H1 (cell line): ENCODE results near the gene CAPN8. TPM values are rescaled to one million over a fixed set of nuclear protein-coding genes. Genes with fewer than 3 reads are reported as not detected.

Experiments used
- CTCF ChIA-PET: fragments of 300-600 bp; sonication (Branson Sonifier 250); formaldehyde crosslinking; loops from one replicate; lab custom pipeline; 2021; ENCODE audit not compliant: partially characterized antibody; lab: Charles Lee
- POLR2A ChIA-PET: fragments of 300-600 bp; sonication (Branson Sonifier 250); formaldehyde crosslinking; loops from one replicate; lab custom pipeline; 2021; ENCODE audit warnings: inconsistent platforms; ENCODE audit not compliant: partially characterized antibody; lab: Charles Lee
- DNase-seq, 2 experiments: peaks; one replicate each; pipeline versions ENCODE4 v3.0.0 to v3.0.0-alpha.2; 2010 to 2022; ENCODE audit warnings: low spot score in 2 of 2, low read depth in 1 of 2, mixed read lengths in 1 of 2
- FAIRE-seq: peaks from 2 replicates; lab custom pipeline; 2011; peaks lifted over from hg19 to GRCh38; lab: Jason Lieb, UNC
- H2AFZ ChIP-seq: 2 replicates; pipeline ENCODE4 v1.8.1; 2012; ENCODE audit warnings: low read length, inconsistent platforms
- H2AK5ac ChIP-seq: 2 replicates; pipeline ENCODE4 v1.6.1; 2013; ENCODE audit warnings: low read depth, low read length
- H2BK120ac ChIP-seq: replicated peaks from 2 replicates; pipeline ENCODE3; 2013; ENCODE audit warnings: low read depth, low read length, inconsistent platforms
- H2BK12ac ChIP-seq: 2 replicates; pipeline ENCODE4 v1.6.1; 2013; ENCODE audit warnings: low read depth, low read length
- H2BK15ac ChIP-seq: 2 replicates; pipeline ENCODE4 v1.6.1; 2013; ENCODE audit warnings: low read length
- H2BK20ac ChIP-seq: 2 replicates; pipeline ENCODE4 v1.6.1; 2013; ENCODE audit warnings: low read length
- H2BK5ac ChIP-seq: 2 replicates; pipeline ENCODE4 v1.6.1; 2013; ENCODE audit warnings: low read depth, low read length
- H3K14ac ChIP-seq: 2 replicates; pipeline ENCODE4 v1.6.1; 2013; ENCODE audit warnings: inconsistent platforms; ENCODE audit not compliant: insufficient read length
- H3K18ac ChIP-seq: 2 replicates; pipeline ENCODE4 v1.6.1; 2013; ENCODE audit warnings: low read length; ENCODE audit errors: extremely low read depth
- H3K23ac ChIP-seq: 2 replicates; pipeline ENCODE4 v1.6.1; 2013; ENCODE audit warnings: inconsistent platforms; ENCODE audit not compliant: insufficient read length
- H3K23me2 ChIP-seq: 2 replicates; pipeline ENCODE4 v1.6.1; 2013; ENCODE audit warnings: low read depth, low read length
- H3K27ac ChIP-seq: 2 replicates; pipeline ENCODE4 v1.6.1; 2011; ENCODE audit warnings: low read depth, low read length, inconsistent platforms
- H3K27me3 ChIP-seq, 4 experiments: replicated peaks in 1 of 4; 1 replicate in 1 of 4; 2 replicates in 3 of 4; pipeline versions ENCODE4 v1.6.1 to v1.8.1; 2011 to 2013; ENCODE audit warnings: low read length in 3 of 4, mild to moderate bottlenecking in 3 of 4, inconsistent platforms in 2 of 4, mixed read lengths in 2 of 4, moderate library complexity in 1 of 4; ENCODE audit not compliant: control insufficient read depth in 3 of 4, insufficient read depth in 3 of 4; ENCODE audit errors: extremely low read depth in 1 of 4
- H3K36me3 ChIP-seq, 4 experiments: 2 replicates each; pipeline versions ENCODE4 v1.6.1 to v1.8.1; 2011 to 2013; ENCODE audit warnings: mild to moderate bottlenecking in 4 of 4, low read length in 3 of 4, moderate library complexity in 2 of 4, control low read depth in 1 of 4, inconsistent platforms in 1 of 4; ENCODE audit not compliant: insufficient read depth in 4 of 4, control insufficient read depth in 2 of 4
- H3K4ac ChIP-seq: replicated peaks from 2 replicates; pipeline ENCODE3; 2013; ENCODE audit warnings: low read length, low read depth, mixed read lengths, inconsistent platforms; ENCODE audit not compliant: insufficient read length
- H3K4me1 ChIP-seq, 4 experiments: replicated peaks in 1 of 4; 1 replicate in 1 of 4; 2 replicates in 3 of 4; pipeline versions ENCODE4 v1.6.1 to v1.8.1; 2011 to 2013; ENCODE audit warnings: low read length in 3 of 4, inconsistent platforms in 2 of 4, mixed read lengths in 1 of 4; ENCODE audit not compliant: insufficient read depth in 4 of 4, control insufficient read depth in 3 of 4
- H3K4me2 ChIP-seq, 2 experiments: 2 replicates each; pipeline versions ENCODE4 v1.6.1 to v1.8.1; 2011 to 2013; ENCODE audit warnings: low read depth in 2 of 2, low read length in 2 of 2, control low read depth in 1 of 2, inconsistent platforms in 1 of 2, mild to moderate bottlenecking in 1 of 2; ENCODE audit not compliant: insufficient read depth in 1 of 2
- H3K4me3 ChIP-seq, 4 experiments: fragments of 200-600, 300-600 bp in 1 of 4; sonication (generic), shearing (Covaris generic), sonication (Bioruptor Twin) in 1 of 4; 2 replicates each; pipeline versions ENCODE4 v1.5.1 to v1.8.1; 2011 to 2016; ENCODE audit warnings: low read length in 4 of 4, low read depth in 3 of 4, control low read depth in 2 of 4, inconsistent platforms in 2 of 4, mild to moderate bottlenecking in 2 of 4, mixed read lengths in 1 of 4, moderate library complexity in 1 of 4; ENCODE audit not compliant: insufficient read depth in 2 of 4; ENCODE audit errors: extremely low read depth in 1 of 4
- H3K56ac ChIP-seq: replicated peaks from 2 replicates; pipeline ENCODE3; 2013; ENCODE audit warnings: low read depth, mild to moderate bottlenecking, mixed read lengths, low read length, inconsistent platforms; ENCODE audit not compliant: insufficient read length
- H3K79me1 ChIP-seq: 2 replicates; pipeline ENCODE4 v1.6.1; 2013; ENCODE audit warnings: low read depth, low read length, control low read depth
- H3K79me2 ChIP-seq, 2 experiments: 2 replicates each; pipeline versions ENCODE4 v1.6.1 to v1.8.1; 2012 to 2013; ENCODE audit warnings: low read length in 2 of 2, mild to moderate bottlenecking in 2 of 2, inconsistent platforms in 1 of 2; ENCODE audit not compliant: insufficient read depth in 2 of 2, control insufficient read depth in 1 of 2
- H3K9ac ChIP-seq, 4 experiments: replicated peaks in 1 of 4; 1 replicate in 1 of 4; 2 replicates in 3 of 4; pipeline versions ENCODE4 v1.6.1 to v1.8.1; 2011 to 2013; ENCODE audit warnings: low read depth in 3 of 4, low read length in 3 of 4, control low read depth in 2 of 4, mild to moderate bottlenecking in 2 of 4, moderate library complexity in 2 of 4, inconsistent platforms in 1 of 4; ENCODE audit errors: extremely low read depth in 1 of 4
- H3K9me3 ChIP-seq, 2 experiments: 2 replicates each; pipeline versions ENCODE4 v1.6.1 to v1.8.1; 2012 to 2013; ENCODE audit warnings: mild to moderate bottlenecking in 2 of 2, moderate library complexity in 2 of 2, control low read depth in 1 of 2, inconsistent platforms in 1 of 2, low read depth in 1 of 2, low read length in 1 of 2, mixed read lengths in 1 of 2; ENCODE audit not compliant: insufficient read depth in 2 of 2
- H4K20me1 ChIP-seq, 2 experiments: replicated peaks in 1 of 2; 2 replicates each; pipeline versions ENCODE3 to v1.8.1; 2011 to 2013; ENCODE audit warnings: inconsistent platforms in 2 of 2, low read length in 2 of 2, mild to moderate bottlenecking in 1 of 2; ENCODE audit not compliant: insufficient read depth in 2 of 2, control insufficient read depth in 1 of 2
- H4K5ac ChIP-seq: 2 replicates; pipeline ENCODE4 v1.6.1; 2013; ENCODE audit warnings: low read length, low read depth, mixed read lengths, inconsistent platforms; ENCODE audit not compliant: insufficient read length
- H4K8ac ChIP-seq: 2 replicates; pipeline ENCODE4 v1.8.0; 2013; ENCODE audit warnings: mild to moderate bottlenecking, moderate library complexity, low read length, inconsistent platforms; ENCODE audit not compliant: insufficient read depth; ENCODE audit errors: extremely low read depth
- H4K91ac ChIP-seq: replicated peaks from 2 replicates; pipeline ENCODE3; 2013; ENCODE audit warnings: low read length, mixed read lengths, inconsistent platforms; ENCODE audit not compliant: insufficient read length
- BACH1 ChIP-seq: IDR thresholded peaks from 2 replicates; pipeline ENCODE4 v1.6.1; 2012; ENCODE audit warnings: low read length, improper control_type of control experiment
- CHD2 ChIP-seq: IDR thresholded peaks from 2 replicates; pipeline ENCODE4 v1.6.1; 2012; ENCODE audit warnings: low read length, improper control_type of control experiment
- E2F6 ChIP-seq: IDR thresholded peaks from 2 replicates; pipeline ENCODE4 v1.6.1; 2012; ENCODE audit warnings: inconsistent platforms
- HDAC6 ChIP-seq: IDR thresholded peaks from one replicate; pipeline ENCODE4 v1.7.1; 2012; ENCODE audit warnings: low read depth, mild to moderate bottlenecking, inconsistent platforms, low read length, moderate library complexity
- MAFK ChIP-seq: IDR thresholded peaks from 2 replicates; pipeline ENCODE4 v1.6.1; 2012; ENCODE audit warnings: low read depth, mild to moderate bottlenecking, improper control_type of control experiment, low read length
- NANOG ChIP-seq: IDR thresholded peaks from 2 replicates; pipeline ENCODE4 v1.6.1; 2011; ENCODE audit warnings: low read length, low read depth, mild to moderate bottlenecking, inconsistent platforms; ENCODE audit not compliant: insufficient read depth, poor library complexity, severe bottlenecking
- NRF1 ChIP-seq: IDR thresholded peaks from 2 replicates; pipeline ENCODE4 v1.6.1; 2011; ENCODE audit warnings: mild to moderate bottlenecking, low read depth, low read length, improper control_type of control experiment
- RNF2 ChIP-seq: fragments of 200-900, 300-1000 bp; sonication (generic); IDR thresholded peaks from 2 replicates; pipeline ENCODE4 v1.7.1; 2016; ENCODE audit warnings: borderline replicate concordance, low read depth, mild to moderate bottlenecking, antibody characterized with exemption, low read length; ENCODE audit not compliant: poor library complexity, severe bottlenecking; ENCODE audit errors: missing control alignments
- WGBS, 2 experiments: shearing (Covaris generic) in 1 of 2; methylation state at CpG; one replicate each; pipeline versions ENCODE4 v1.1.6 to v1.1.7; 2013 to 2015; ENCODE audit warnings: low lambda C conversion rate in 2 of 2, mixed read lengths in 2 of 2, inconsistent platforms in 1 of 2, low coverage in 1 of 2, missing lambda C conversion rate in 1 of 2; ENCODE audit not compliant: insufficient replicate concordance in 2 of 2, insufficient coverage in 1 of 2, insufficient read length in 1 of 2; ENCODE audit errors: extremely low coverage in 1 of 2, missing lambda C conversion rate in 1 of 2; 5-methylcytosine and 5-hydroxymethylcytosine counted together
- polyA plus RNA-seq, 7 experiments: library from polyadenylated mRNA; depleted of rRNA in 3 of 7; stranded (reverse) in 5 of 7; unstranded in 2 of 7; fragments of >200 nt in 5 of 7; fragments of 200-250 nt in 2 of 7; gene quantifications; 1 replicate in 5 of 7; 2 replicates in 1 of 7; 4 replicates in 1 of 7; pipeline versions ENCODE4 v1.2.1 to v1.2.3, GENCODE V29; 2011 to 2013; ENCODE audit warnings: missing spikeins in 2 of 7, mixed read lengths in 2 of 7
- total RNA-seq: library from RNA; stranded (reverse); fragmentation: NEBNext Ultra II Directional; extraction: Animal tissue kit (Norgen Biotek cat#: 25700); gene quantifications from 2 replicates; pipeline ENCODE4 v1.2.1, GENCODE V29; 2021

CAPN8 gene
- total and polyA plus RNA-seq, 2 of the 8 experiments (the other 6 are each of a cell fraction or from before 2014, with no cell fraction given), result 0.20 to 0.26 TPM

- no peak overlapping the region for H3K4me3 ChIP-seq
- H2AK5ac ChIP-seq, result no peak overlapping the region
- ChIA-PET CTCF (interaction anchor here (0.6 to 2.4 kb wide), 14 partner anchors 11 to 517 kb away, joined by 3 to 12 read pairs (median 4); no protein-coding TSS in a partner anchor), POLR2A (no interaction called here)
- H3K18ac ChIP-seq, result 0 out of 2 replicates have a peak overlapping the region, but pooled peaks have one; percentile 28
- H3K9me3 ChIP-seq, result no peaks in the 10 kb centered on the region
- no peaks in the 10 kb centered on the region for H3K79me1 ChIP-seq
- no peak overlapping the region for H4K8ac ChIP-seq
- 0 out of 2 replicates have a peak overlapping the region, but pooled peaks have one; percentile 66 for H2BK15ac ChIP-seq
- H3K23me2 ChIP-seq, result no peaks in the 10 kb centered on the region
- peaks cover 0 to 11% (median 5%) of the 10 kb centered on the region in 4 experiments; a peak in 6 of 7 replicates for H3K4me1 ChIP-seq
- WGBS, 2 experiments, result 86% methylated on average over 14 of the region's 14 CpGs; no CpG with 5 or more reads in 1 of the 2 experiments
- no peak for TF ChIP-seq NANOG
- no peak for TF ChIP-seq BACH1
- no peak for TF ChIP-seq RNF2
- no peak for TF ChIP-seq NRF1
- TF ChIP-seq CHD2, result no peak
- no peak for TF ChIP-seq HDAC6
- TF ChIP-seq MAFK, result no peak
- TF ChIP-seq E2F6, result peak; percentile 72
- H3K4me2 ChIP-seq, result no peak overlapping the region
- H2AFZ ChIP-seq, result peak overlapping the region; percentile 66
- no peaks in the 10 kb centered on the region for H3K36me3 ChIP-seq
- H3K4ac ChIP-seq, result no peak overlapping the region
- no peak overlapping the region for H3K9ac ChIP-seq
- no peak overlapping the region for H3K23ac ChIP-seq
- H2BK20ac ChIP-seq, result no peak overlapping the region
- H4K20me1 ChIP-seq, result no peaks in the 10 kb centered on the region
- H3K79me2 ChIP-seq, result no peaks in the 10 kb centered on the region
- 0 out of 2 replicates have a peak overlapping the region, but pooled peaks have one; percentile 41 for H2BK12ac ChIP-seq
- no peak overlapping the region for H3K14ac ChIP-seq
- H2BK5ac ChIP-seq, result no peak overlapping the region
- H4K5ac ChIP-seq, result no peak overlapping the region
- DNase-seq, result no peak
- H4K91ac ChIP-seq, result no peak overlapping the region
- no peak overlapping the region for H3K27ac ChIP-seq
- H3K27me3 ChIP-seq, result peaks cover 0 to 2% (median 0%) of the 10 kb centered on the region in 4 experiments; a peak in 1 of 7 replicates
- H2BK120ac ChIP-seq, result no peak overlapping the region
- H3K56ac ChIP-seq, result no peak overlapping the region
- FAIRE-seq, result no peak
Measured at GRCh38 chr1:223653015-223653414, 12.5 kb downstream of the CAPN8 start.
